NCI-H446 treated with DMSO at 0.1 percent for 48 hours (cell line): ENCODE data around the gene RBFOX1.

Experiments
- DNase-seq: peaks from one replicate; lab custom pipeline; 2025; lab: John Stamatoyannopoulos, UW

The RBFOX1 gene

DNA sequence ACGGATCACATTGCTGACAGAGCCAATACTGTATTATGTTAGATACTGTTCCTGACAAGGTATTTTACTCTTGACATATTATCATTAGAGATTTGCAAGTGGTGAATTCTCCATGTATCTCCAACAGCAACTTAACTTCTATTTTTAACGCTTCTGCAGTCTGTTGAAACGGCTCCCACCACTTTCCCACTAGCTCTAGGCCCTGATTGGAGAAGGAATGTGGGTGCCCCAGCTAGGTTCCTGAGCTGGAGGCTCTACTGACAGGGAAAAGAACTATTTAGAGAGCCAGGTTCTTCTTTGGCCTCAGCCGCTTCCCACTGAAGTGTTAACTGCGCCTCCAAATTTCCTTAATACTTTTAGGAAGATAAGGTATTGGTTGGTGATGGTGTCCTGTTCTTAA, 191.8 kb downstream of the RBFOX1 start:
- no peak for DNase-seq

- no peak for DNase-seq
Measured at GRCh38 chr16:7526736-7527135, 194.1 kb downstream of the RBFOX1 start.

- no peak for DNase-seq
Measured at GRCh38 chr16:7532534-7532933, 199.9 kb downstream of the RBFOX1 start.

- DNase-seq, result no peak
Measured at GRCh38 chr16:7534749-7535148, 202.1 kb downstream of the RBFOX1 start.

DNA sequence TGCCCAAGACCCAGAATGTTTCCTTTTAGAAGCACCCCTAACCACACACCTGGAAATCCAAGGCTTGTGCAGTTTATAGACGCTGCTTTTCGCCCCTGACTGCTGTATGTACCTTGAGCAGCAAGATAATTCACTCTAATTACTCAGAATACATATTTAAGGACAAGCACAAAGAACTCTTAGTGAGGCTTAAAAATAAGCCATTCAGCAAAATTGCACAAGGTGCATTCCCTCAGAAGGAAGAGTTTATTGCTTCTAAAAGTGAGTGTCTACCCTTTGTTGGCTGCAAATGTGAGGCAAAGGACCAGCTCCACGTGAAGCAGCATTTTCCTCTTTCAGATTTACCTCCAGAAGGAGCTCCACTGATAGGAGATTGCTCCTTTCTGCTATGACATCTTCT, 208.4 kb downstream of the RBFOX1 start:
- no peak for DNase-seq

DNA sequence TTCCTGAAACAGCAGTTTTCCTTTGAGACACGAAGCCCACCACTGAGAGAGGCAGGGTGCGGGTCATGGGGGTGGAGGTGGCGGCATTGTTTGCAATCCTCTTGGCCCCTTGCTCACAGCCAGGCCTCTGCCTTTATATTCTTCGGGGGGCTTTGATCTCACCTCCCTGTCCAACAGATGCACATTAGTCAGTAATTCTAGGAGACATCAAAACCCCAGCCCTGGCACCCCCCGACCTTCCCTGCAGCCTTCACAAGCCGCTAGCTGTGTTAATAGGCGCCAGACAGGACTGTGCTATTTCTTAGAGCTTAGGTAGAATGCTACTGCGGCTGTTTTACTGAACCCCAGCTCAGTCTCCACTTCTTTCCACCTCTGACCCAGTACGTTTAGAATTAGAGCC, 212.6 kb downstream of the RBFOX1 start:
- DNase-seq, result no peak

- DNase-seq, result no peak
Measured at GRCh38 chr16:7546948-7547347, 214.3 kb downstream of the RBFOX1 start.

- DNase-seq, result no peak
Measured at GRCh38 chr16:7547736-7548135, 215.1 kb downstream of the RBFOX1 start.

DNA sequence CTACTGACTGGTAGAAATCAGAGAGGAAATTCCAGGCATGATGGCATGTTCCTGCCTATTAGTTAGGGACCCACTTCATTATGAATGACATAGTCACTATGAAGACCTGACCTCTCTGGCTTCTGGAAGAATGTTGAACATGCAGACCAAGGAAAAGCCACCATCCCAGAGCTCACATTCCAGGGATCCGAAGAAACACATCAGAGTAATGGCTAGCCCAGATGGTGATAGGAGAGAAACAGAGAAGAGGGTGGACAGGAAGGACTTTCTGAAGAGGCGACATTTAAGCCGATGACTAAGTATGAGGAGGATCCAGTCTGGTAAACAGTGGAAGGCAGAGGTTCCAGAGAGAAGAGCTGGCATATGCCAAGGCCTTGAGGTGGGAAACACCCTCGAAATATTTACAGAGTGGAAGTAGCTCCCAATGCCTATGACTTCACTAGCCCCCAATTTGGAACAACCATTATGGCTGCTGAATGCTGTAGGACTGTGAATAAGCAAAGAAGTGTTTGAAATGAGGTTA, 216.2 kb downstream of the RBFOX1 start:
- no peak for DNase-seq

DNA sequence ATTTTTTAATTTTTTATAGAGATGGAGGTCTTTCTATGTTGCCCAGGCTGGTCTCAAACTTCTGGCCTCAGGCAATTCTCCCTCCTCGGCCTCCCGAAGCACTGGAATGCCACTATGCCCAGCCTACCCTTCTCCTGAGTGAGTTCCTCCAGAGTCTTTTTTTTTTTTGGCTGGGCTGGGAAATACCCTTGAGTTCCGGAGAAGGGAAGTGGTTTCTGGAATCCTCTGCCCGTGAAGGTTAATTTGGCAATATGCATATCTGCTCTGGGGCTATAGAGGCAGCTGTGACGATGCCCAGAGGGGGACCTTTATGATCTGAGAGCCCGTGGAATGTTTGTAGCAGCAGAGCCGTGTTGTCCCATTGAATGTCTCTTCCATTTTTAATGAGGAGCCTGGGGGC, 217.5 kb downstream of the RBFOX1 start:
- DNase-seq, result no peak

- DNase-seq, result no peak
Measured at GRCh38 chr16:7555459-7555858, 222.8 kb downstream of the RBFOX1 start.

DNA sequence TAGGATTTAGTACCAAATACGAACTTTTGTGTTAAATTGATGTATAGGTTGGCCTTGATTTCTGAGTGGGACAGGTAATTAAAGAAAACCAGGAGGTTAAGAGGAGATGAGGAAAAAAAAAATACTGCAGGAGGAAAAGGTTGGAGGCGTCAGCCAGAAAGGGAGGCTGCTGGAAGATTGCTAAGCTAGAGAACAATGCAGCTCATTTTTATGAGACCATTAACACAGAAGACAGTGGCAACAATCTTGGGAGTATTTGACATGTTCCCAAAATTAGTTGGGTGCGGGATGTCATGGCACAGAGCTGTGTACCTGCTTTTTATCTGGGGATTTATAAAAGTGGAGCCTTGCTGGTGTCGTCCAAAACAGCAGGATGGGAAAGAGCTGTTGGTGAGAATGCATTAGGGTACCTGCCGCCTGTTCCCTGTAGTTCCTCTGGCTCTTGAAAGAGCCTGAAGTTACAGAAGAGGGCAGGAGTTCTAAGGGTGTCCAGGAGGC, 229.3 kb downstream of the RBFOX1 start:
- DNase-seq, result no peak

- DNase-seq, result no peak
Measured at GRCh38 chr16:7566360-7566759, 233.7 kb downstream of the RBFOX1 start.

DNA sequence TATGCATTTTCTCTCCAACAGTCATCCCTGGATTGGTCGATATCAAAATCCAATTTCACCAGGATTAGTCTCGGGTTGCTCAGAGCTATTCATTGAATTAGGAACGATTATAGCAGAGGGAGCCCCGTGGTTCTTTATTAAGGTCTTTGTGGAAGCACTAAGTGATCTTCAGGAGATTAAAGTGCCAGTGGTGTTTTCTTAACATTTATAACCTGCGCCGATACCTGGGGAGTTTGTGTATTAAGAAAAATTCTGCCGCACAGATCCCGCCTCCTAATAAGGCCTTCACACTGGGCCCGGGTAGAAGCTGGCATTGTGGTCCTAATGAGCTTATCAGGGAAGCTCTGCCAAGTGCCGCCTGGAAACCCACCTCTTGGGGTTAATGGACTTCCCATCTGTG, 238.7 kb downstream of the RBFOX1 start:
- DNase-seq, result no peak

- no peak for DNase-seq
Measured at GRCh38 chr16:7577588-7577987, 244.9 kb downstream of the RBFOX1 start.

- DNase-seq, result no peak
Measured at GRCh38 chr16:7579454-7579853, 246.8 kb downstream of the RBFOX1 start.

GRCh38 chr16:7581175-7581574, 248.5 kb downstream of the RBFOX1 start:
- DNase-seq, result no peak

DNA sequence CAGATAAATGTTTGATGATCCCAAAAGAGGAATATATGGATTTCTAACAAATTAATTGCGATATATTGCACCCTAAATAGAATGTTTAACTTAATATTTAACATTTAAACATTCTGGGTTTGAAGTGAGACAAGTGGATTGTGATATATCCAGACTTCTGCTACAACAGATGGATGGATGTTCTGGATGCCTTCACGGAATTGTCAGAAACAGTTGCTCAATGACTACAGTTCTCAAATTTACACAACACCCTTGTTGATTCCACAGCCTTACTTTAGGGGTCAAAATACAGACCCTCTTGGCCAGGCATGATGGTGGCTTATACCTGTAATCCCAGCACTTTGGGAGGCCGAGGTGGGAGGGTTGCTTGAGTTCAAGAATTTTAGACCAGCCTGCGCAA, 250.8 kb downstream of the RBFOX1 start:
- DNase-seq, result no peak

GRCh38 chr16:7584561-7584960, 251.9 kb downstream of the RBFOX1 start:
- no peak for DNase-seq

- no peak for DNase-seq
Measured at GRCh38 chr16:7585705-7586104, 253.1 kb downstream of the RBFOX1 start.

DNA sequence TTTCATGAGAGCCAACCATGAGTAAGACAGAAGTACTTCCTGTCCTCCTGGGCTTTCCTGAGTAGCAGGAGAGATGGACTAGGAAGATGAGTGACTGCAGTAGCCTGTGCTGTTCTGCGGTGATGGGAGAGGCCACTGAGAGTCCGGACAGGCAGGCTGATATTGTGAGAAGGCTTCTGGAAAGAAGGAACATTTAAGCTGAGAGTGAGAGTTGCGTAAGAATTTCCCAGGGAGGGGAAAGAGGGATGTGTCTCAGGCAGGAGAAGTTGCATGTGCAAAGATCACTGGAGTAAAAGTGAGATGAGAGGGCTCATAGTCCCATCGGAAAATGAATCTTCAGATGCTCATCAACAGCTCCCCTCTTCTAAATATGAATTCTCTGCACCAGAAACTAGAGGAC, 258.3 kb downstream of the RBFOX1 start:
- no peak for DNase-seq

- no peak for DNase-seq
Measured at GRCh38 chr16:7596308-7596707, 263.7 kb downstream of the RBFOX1 start.

- DNase-seq, result no peak
Measured at GRCh38 chr16:7597677-7598076, 265.0 kb downstream of the RBFOX1 start.

GRCh38 chr16:7601100-7601499, 268.5 kb downstream of the RBFOX1 start:
- no peak for DNase-seq
